Activated CD4-positive, alpha-beta T cell treated with anti-CD3 and anti-CD28 coated beads, Interleukin-10, Interleukin-2, amounts not matched to agents 100 ng/mL and 50 ng/mL, durations not matched to agents 16 hours and 8 hours (primary cell): ENCODE results near the gene DHDH.
A peak's percentile ranks its signal among the peaks of the same experiment; 100 is the strongest.

ENCODE experiments used
- DNase-seq: peaks from one replicate; pipeline ENCODE4 v3.0.0-alpha.2; 2020

DHDH gene

GRCh38 chr19:48967346-48968178 lies 34.1 kb downstream of the DHDH start:
- peak; percentile 37 for DNase-seq

GRCh38 chr19:48968179-48968661 lies 34.7 kb downstream of the DHDH start:
- DNase-seq, result no peak

GRCh38 chr19:48968813-48969218 lies 35.3 kb downstream of the DHDH start:
- DNase-seq, result no peak

GRCh38 chr19:48969276-48970138 lies 36.0 kb downstream of the DHDH start:
- DNase-seq, result no peak

GRCh38 chr19:48970139-48970766 lies 36.8 kb downstream of the DHDH start:
- no peak for DNase-seq

- DNase-seq, result peak; percentile 83
Observed at GRCh38 chr19:48970923-48971395, 37.5 kb downstream of the DHDH start.

- peak; percentile 57 for DNase-seq
Observed at GRCh38 chr19:48975947-48976847, 42.7 kb downstream of the DHDH start.

GRCh38 chr19:48977061-48977460 lies 43.6 kb downstream of the DHDH start:
- DNase-seq, result no peak

- DNase-seq, result no peak
Observed at GRCh38 chr19:48982280-48982679, 48.8 kb downstream of the DHDH start.

- DNase-seq, result no peak
Observed at GRCh38 chr19:48985711-48986110, 52.2 kb downstream of the DHDH start.

- DNase-seq, result no peak
Observed at GRCh38 chr19:48986211-48986610, 52.7 kb downstream of the DHDH start.

- DNase-seq, result no peak
Observed at GRCh38 chr19:48987323-48987722, 53.8 kb downstream of the DHDH start.

GRCh38 chr19:48988286-48988685 lies 54.8 kb downstream of the DHDH start:
- no peak for DNase-seq

GRCh38 chr19:48988860-48989259 lies 55.4 kb downstream of the DHDH start:
- no peak for DNase-seq

GRCh38 chr19:48989701-48990291 lies 56.3 kb downstream of the DHDH start:
- DNase-seq, result no peak

- no peak for DNase-seq
Observed at GRCh38 chr19:48990400-48990799, 56.9 kb downstream of the DHDH start.

- no peak for DNase-seq
Observed at GRCh38 chr19:48991011-48991609, 57.6 kb downstream of the DHDH start.

- DNase-seq, result no peak
Observed at GRCh38 chr19:48991873-48992580, 58.5 kb downstream of the DHDH start.

- no peak for DNase-seq
Observed at GRCh38 chr19:48992581-48993174, 59.2 kb downstream of the DHDH start.
